IPS-15b (cell line): ENCODE data around the gene NCKAP5L.
"Not testable (repeated sequence)": the region's sequence is repeated elsewhere in the genome, so short reads cannot be mapped to it uniquely, and the experiment has no call there.

Experiments used
- H3K27me3 ChIP-seq: one replicate; pipeline ENCODE4 v1.6.1; 2013; ENCODE audit warnings: low read length; ENCODE audit not compliant: control insufficient read depth, insufficient read depth
- H3K36me3 ChIP-seq: one replicate; pipeline ENCODE4 v1.6.1; 2013; ENCODE audit warnings: low read length; ENCODE audit not compliant: control insufficient read depth, insufficient read depth
- H3K4me1 ChIP-seq: one replicate; pipeline ENCODE4 v1.6.1; 2013; ENCODE audit warnings: mild to moderate bottlenecking, low read length; ENCODE audit not compliant: control insufficient read depth, insufficient read depth
- H3K4me3 ChIP-seq: one replicate; pipeline ENCODE4 v1.5.1; 2013; ENCODE audit warnings: low read depth, low read length
- H3K9ac ChIP-seq: one replicate; pipeline ENCODE4 v1.6.1; 2013; ENCODE audit warnings: low read depth, mild to moderate bottlenecking, low read length
- H3K9me3 ChIP-seq: one replicate; pipeline ENCODE4 v1.6.1; 2013; ENCODE audit warnings: mild to moderate bottlenecking, low read length; ENCODE audit not compliant: control insufficient read depth, insufficient read depth

The NCKAP5L gene, protein sequence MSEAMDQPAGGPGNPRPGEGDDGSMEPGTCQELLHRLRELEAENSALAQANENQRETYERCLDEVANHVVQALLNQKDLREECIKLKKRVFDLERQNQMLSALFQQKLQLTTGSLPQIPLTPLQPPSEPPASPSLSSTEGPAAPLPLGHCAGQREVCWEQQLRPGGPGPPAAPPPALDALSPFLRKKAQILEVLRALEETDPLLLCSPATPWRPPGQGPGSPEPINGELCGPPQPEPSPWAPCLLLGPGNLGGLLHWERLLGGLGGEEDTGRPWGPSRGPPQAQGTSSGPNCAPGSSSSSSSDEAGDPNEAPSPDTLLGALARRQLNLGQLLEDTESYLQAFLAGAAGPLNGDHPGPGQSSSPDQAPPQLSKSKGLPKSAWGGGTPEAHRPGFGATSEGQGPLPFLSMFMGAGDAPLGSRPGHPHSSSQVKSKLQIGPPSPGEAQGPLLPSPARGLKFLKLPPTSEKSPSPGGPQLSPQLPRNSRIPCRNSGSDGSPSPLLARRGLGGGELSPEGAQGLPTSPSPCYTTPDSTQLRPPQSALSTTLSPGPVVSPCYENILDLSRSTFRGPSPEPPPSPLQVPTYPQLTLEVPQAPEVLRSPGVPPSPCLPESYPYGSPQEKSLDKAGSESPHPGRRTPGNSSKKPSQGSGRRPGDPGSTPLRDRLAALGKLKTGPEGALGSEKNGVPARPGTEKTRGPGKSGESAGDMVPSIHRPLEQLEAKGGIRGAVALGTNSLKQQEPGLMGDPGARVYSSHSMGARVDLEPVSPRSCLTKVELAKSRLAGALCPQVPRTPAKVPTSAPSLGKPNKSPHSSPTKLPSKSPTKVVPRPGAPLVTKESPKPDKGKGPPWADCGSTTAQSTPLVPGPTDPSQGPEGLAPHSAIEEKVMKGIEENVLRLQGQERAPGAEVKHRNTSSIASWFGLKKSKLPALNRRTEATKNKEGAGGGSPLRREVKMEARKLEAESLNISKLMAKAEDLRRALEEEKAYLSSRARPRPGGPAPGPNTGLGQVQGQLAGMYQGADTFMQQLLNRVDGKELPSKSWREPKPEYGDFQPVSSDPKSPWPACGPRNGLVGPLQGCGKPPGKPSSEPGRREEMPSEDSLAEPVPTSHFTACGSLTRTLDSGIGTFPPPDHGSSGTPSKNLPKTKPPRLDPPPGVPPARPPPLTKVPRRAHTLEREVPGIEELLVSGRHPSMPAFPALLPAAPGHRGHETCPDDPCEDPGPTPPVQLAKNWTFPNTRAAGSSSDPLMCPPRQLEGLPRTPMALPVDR (N-terminal part only)

DNA sequence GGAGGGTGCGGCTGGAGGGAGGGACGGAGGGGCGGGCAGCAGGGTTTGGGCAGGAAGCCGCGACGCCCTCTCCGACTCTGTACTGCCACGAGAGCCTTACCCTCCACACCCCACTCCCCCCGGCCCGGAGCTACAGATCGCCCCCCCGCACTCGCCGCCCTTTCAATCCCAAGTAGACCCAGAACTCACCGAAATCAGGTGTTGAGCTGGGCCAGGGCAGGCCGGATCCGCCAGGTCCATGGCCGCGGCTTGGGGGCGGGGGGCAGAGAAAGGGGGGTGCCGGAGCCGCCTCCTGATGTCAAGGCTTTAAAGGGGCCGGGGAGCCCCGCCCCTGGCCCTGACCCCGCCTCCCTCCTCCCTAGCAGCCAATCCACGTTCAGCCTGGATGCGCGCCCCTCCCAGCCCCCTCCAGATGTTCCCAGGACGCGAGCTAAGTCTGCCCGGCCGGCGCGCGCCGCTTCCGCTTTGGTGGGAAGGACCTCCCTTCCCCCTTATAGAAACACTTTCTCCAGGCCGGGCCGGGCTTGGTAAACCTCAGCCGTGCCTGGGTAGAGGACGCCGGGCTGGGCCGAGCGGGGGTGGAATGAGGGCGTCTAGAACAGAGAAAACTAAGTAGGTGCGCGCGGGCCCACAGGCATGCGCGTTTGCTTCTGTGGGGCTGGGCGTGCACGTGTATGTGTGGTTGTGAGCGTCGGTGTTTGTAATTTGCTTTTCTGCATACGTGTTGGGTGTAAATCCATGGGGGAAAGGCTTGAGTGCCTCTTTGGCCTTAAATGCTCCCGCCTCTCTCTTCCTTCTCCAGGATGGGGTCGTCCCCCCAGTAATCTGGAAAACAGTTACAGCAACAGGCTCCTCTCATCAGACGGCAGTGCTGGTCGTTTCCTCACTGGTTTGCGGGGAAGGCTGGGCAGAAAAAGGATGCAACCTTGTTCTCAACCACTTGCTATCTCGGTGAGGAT lies at the start of gene NCKAP5L:
TSS of gene NCKAP5L (minus strand) at position 281 of the 959 bp plus-strand sequence. CDS start 24,369 bp downstream, outside the sequence.
- Histone ChIP-seq H3K9ac (peak within 1 kb of the TSS; percentile 89), H3K9me3 (no peaks in the 10 kb centered on the region), H3K4me1 (peaks cover 13% of the 10 kb centered on the region), H3K27me3 (no peaks in the 10 kb centered on the region), H3K36me3 (peaks cover 3% of the 10 kb centered on the region), H3K4me3 (peak within 1 kb of the TSS; percentile 86)

DNA sequence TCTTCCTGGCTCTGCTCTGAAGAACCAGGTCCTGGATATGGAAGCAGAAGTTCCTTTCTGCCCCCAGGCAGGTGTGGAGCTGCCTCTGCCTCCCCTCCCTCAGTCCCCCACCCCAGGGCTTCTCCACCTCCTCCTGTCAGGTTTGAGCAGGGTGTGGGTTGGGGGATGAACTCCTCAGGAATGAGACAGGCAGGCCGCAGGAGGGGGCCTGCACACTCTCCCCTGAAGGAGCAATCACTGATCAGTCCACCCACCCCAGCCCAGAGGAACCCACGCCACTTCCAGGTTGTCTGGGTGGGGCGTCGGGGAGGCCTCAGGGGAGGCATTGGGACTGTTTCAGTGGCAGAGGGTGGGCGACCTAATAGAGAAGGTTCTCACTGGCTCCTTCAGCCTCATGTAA lies 48.9 kb upstream of the NCKAP5L start:
- no peaks in the 10 kb centered on the region for H3K9me3 ChIP-seq

DNA sequence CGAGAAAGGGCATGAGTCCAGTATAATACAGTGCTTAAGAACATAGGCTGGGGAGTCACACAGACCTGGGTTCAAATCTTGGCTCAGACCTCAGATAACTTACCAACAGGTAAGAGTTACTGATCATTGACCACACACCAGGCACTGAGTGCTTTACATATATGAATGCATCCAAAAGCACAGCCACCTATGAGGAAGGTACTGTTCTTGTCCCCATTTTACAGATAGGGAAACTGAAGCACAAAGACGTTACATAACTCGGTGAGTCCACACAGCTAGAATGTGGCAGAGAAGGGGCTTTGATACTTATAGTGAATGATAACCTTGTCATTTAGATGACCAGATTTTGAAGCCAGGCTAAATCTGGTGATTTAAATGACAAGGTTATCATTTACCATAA lies 47.9 kb upstream of the NCKAP5L start:
- Histone ChIP-seq H3K4me1 (no peaks in the 10 kb centered on the region), H3K36me3 (no peaks in the 10 kb centered on the region), H3K4me3 (no peak overlapping the region), H3K9ac (no peak overlapping the region), H3K27me3 (no peaks in the 10 kb centered on the region), H3K9me3 (no peaks in the 10 kb centered on the region)

More for the DNA sequence above, 48.9 kb upstream of the NCKAP5L start:
- no peak overlapping the region for H3K9ac ChIP-seq
- H3K4me1 ChIP-seq: no peaks in the 10 kb centered on the region
- no peaks in the 10 kb centered on the region for H3K27me3 ChIP-seq
- no peaks in the 10 kb centered on the region for H3K36me3 ChIP-seq
- no peak overlapping the region for H3K4me3 ChIP-seq

DNA sequence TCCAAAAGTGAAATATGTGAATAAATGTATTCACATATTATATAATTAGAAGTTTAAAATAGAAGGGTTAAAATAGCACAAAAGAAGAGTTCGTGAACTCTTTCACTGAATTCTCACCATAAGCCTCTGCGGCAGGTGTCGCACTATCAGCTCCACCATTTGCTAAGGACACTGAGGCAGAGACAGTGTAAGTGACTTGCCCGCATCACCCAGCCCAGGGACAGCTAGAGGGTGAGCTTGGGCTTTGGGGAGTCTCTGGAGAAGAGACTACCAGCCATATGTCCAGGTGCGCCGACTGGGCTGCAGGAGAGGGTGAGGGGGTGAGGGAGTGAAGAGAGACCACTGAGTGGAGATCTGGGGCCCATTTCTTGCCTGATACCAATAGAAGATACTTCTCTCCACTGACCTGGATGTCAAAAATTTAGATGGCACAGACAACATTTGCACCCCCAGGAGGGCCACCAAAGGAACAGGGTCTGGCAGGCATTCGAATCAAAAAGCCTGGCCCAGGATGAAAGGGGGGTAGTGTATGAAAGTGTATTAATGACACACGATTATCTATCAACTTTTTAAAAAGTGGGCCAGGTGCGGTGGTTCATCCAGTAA lies 47.0 kb upstream of the NCKAP5L start:
- no peaks in the 10 kb centered on the region for H3K27me3 ChIP-seq

DNA sequence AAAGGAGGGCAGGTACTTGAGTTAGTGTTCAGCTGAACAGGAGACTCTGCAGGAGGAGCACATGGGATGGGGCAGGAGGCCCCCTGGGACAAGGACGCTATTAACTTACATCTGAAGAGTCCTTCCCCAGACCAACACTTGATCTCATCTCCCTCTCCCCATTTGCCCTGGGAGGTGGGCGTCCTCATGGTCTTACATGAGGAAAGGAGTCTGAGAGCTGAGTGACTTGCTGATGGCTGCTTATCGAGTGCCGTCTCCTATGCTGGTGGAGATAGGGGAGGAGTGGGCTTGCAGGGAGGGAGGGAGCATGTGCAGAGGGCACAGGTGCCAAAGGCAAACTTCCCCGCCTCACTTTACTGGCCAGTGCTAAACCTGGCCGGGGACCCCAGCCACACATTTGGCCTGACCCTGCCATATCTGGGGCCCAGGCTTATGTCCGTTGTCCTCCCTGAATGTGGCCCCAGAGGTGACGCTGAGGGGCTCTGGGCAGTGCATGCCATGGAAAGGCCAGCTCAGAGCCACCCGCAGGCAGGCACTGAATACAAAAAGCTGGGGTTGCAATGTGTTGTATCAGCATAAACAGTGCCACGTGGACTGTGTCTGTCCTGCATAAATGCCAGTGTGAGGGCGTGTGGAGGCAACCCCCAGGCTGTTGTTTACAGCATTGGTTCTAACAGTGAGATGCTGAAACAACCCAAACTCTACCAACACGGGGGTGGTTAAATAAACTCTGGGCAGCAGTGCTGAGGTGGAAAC lies 46.1 kb upstream of the NCKAP5L start:
- H3K36me3 ChIP-seq: no peaks in the 10 kb centered on the region
- H3K9me3 ChIP-seq: no peaks in the 10 kb centered on the region
- H3K4me3 ChIP-seq: no peak overlapping the region
- no peak overlapping the region for H3K9ac ChIP-seq
- H3K27me3 ChIP-seq: no peaks in the 10 kb centered on the region
- H3K4me1 ChIP-seq: no peaks in the 10 kb centered on the region

More for the DNA sequence above, 47.0 kb upstream of the NCKAP5L start:
- no peak overlapping the region for H3K4me3 ChIP-seq
- H3K9ac ChIP-seq: no peak overlapping the region
- no peaks in the 10 kb centered on the region for H3K9me3 ChIP-seq
- H3K36me3 ChIP-seq: no peaks in the 10 kb centered on the region
- no peaks in the 10 kb centered on the region for H3K4me1 ChIP-seq

DNA sequence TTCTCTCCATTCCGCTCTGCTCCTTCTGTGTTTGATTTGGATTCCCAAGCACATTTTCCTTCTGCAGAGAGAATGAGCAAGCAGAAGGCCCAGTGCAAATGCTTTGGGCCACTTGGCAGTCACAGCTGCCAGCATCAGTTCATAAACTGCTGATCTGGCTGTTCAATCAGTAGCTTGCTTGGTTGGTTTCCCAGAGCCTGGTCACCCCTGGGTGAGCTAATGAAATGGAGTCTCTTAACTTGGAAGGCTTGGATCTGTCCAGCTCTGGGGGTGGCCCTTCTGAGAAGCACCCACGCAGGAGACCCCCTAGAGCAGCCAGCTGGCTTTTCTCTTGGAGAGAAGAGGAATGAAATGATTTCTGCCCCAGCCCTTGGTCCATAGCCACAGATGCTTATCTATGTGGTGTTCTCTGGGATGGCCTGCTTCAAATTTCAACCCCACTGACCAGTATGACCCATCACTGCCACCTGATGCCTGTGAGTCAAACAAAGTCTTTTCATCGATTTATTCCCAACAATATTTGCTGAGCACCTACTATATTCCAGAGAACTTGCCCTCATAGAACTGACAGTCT lies 45.2 kb upstream of the NCKAP5L start:
- Histone ChIP-seq H3K27me3 (no peaks in the 10 kb centered on the region), H3K36me3 (no peaks in the 10 kb centered on the region), H3K9me3 (no peaks in the 10 kb centered on the region), H3K4me1 (no peaks in the 10 kb centered on the region), H3K4me3 (no peak overlapping the region), H3K9ac (no peak overlapping the region)

DNA sequence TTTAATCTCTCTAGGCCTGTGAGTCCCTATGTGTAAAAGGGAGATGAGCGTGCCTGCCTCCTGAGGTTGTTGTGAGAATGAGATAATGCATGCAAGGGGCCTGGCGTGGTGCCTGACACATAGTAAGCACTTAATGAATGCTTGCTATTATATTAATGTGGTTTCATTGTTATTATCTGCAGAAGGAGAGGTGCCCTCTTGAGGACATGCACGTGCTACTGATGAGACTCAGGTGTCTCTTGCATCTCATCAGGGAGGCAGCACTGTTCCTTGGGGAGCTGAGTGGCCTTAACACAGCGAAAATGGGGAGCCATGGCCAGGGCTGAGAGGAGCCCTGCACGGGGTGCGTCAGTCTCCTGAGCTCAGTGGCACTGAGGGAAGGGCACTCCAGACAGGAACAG lies 44.6 kb upstream of the NCKAP5L start:
- Histone ChIP-seq H3K4me1 (no peaks in the 10 kb centered on the region), H3K27me3 (no peaks in the 10 kb centered on the region), H3K9ac (no peak overlapping the region), H3K4me3 (no peak overlapping the region), H3K9me3 (no peaks in the 10 kb centered on the region), H3K36me3 (no peaks in the 10 kb centered on the region)

DNA sequence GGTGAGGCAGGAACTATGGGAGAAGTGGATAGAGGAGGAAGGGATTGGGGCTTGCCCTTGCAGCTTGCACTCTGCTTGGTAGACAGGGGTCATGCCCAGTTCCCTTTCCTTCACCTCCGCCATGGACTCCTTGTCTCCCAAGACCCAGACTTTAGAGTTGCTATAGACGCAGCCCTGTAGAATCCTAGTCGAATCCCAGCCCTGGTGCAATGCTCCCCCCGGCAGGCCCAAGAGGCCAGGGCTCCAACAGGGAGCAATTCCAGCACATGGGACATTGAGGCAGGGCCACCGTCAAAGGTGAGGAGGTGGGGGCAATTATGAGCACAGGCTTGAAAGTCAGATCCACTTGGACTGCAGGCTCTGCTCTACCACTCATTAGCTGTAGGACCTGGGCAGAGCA lies 44.2 kb upstream of the NCKAP5L start:
- no peaks in the 10 kb centered on the region for H3K4me1 ChIP-seq
- no peak overlapping the region for H3K9ac ChIP-seq
- no peaks in the 10 kb centered on the region for H3K9me3 ChIP-seq
- H3K27me3 ChIP-seq: no peaks in the 10 kb centered on the region
- no peak overlapping the region for H3K4me3 ChIP-seq
- H3K36me3 ChIP-seq: no peaks in the 10 kb centered on the region

DNA sequence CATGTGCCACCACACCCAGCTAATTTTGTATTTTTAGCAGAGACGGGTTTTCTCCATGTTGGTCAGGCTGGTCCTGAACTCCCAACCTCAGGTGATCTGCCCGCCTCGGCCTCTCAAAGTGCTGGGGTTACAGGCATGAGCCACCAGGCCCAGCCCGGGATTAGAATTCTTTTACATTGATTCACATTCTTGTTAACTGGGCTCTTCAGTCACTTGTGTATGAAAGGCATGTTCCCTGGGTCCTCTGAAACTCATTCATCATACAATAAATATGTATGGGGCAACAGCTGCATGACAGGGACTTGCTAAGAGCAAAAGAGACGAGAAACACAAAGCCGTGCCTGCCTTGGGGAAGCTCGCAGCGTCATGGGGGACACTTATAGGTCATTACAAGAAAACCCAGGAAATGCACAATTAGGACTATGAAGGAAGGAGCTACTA lies 43.6 kb upstream of the NCKAP5L start:
- H3K4me3 ChIP-seq, H3K9ac ChIP-seq, H3K9me3 ChIP-seq, H3K4me1 ChIP-seq, H3K27me3 ChIP-seq, H3K36me3 ChIP-seq: not testable (repeated sequence)

DNA sequence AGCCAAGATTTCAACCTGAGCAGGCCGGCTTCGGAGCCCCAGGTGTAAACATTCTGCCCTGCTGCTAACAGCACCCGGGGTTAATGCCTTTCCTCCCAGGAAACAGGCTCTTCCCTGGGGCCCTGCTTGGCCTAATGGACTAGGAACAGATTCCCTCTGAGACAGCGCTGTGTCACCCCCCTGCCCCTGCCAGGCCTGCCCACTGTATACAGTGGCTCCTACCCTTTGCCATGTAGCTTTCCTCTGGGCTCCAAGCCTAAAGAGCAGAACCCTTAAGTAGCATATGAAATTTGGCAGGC lies 43.0 kb upstream of the NCKAP5L start:
- Histone ChIP-seq H3K4me3 (no peak overlapping the region), H3K27me3 (no peaks in the 10 kb centered on the region), H3K9ac (no peak overlapping the region), H3K36me3 (no peaks in the 10 kb centered on the region), H3K9me3 (no peaks in the 10 kb centered on the region), H3K4me1 (no peaks in the 10 kb centered on the region)
